ENCODE data around the gene IL2RG. TPM values are rescaled to one million over a fixed set of nuclear protein-coding genes. Genes with fewer than 3 reads are reported as not detected.

Gene IL2RG
- total RNA-seq (276 and 297 TPM in 2 replicates), polyA plus RNA-seq (349 and 419 TPM in 2 replicates), polyA minus RNA-seq (153 and 194 TPM in 2 replicates)
- total RNA-seq (2013) = 123 TPM

- Histone ChIP-seq H3K4me2 (replicated peaks; ENCODE audit: low read depth, low read length, poor library complexity, severe bottlenecking) (peak within 1 kb of the TSS; percentile 85), H3K4me1 (ENCODE audit: control insufficient read depth in 2 of 2, insufficient read depth in 2 of 2, low read length in 2 of 2) (peaks cover 53 to 65% of the 10 kb centered on the region in 2 donors), H3K79me2 (ENCODE audit: control insufficient read depth, insufficient read depth, low read length) (peaks cover 56% of the 10 kb centered on the region), H4K20me1 (ENCODE audit: control insufficient read depth, insufficient read depth, low read length, poor library complexity, severe bottlenecking) (no peaks in the 10 kb centered on the region), H3K36me3 (replicated peaks in 1 of 2; ENCODE audit: control extremely low read depth in 1 of 2, control insufficient read depth in 1 of 2, extremely low read depth in 1 of 2, insufficient read depth in 2 of 2, low read length in 1 of 2) (peaks cover 0 to 33% of the 10 kb centered on the region in 2 experiments), H3K4me3 (ENCODE audit: control extremely low read depth in 1 of 5, extremely low read depth in 1 of 5, insufficient read depth in 1 of 5, low read depth in 2 of 5, low read length in 4 of 5) (peak within 1 kb of the TSS; percentile 75 to 90 (median 82)), H3K9me3 (ENCODE audit: control extremely low read depth in 1 of 3, control insufficient read depth in 2 of 3, insufficient read depth in 1 of 3, low read length in 2 of 3) (no peaks in the 10 kb centered on the region), H3K9ac (ENCODE audit: low read length) (peak within 1 kb of the TSS; percentile 86), H3K27ac (ENCODE audit: low read length in 2 of 2) (peak within 1 kb of the TSS; percentile 98), H2AFZ (ENCODE audit: insufficient read depth, low read depth, low read length, poor library complexity, severe bottlenecking) (peak within 1 kb of the TSS; percentile 46), H3K27me3 (replicated peaks in 1 of 4; ENCODE audit: control extremely low read depth in 1 of 4, control insufficient read depth in 3 of 4, insufficient read depth in 4 of 4, low read length in 3 of 4) (no peaks in the 10 kb centered on the region)
- ChIA-PET POLR2A (interaction anchor here (0.6 to 3.4 kb wide), 9 partner anchors 9 to 254 kb away, joined by 3 to 29 read pairs (median 3); partner anchors contain the start of genes TAF1 and ZMYM3), CTCF (interaction anchor here (1.0 to 4.7 kb wide), 6 partner anchors 8 to 19 kb away, joined by 4 to 33 read pairs (median 6); partner anchors contain the start of gene FOXO4)
- Mint-ChIP-seq H3K27me3 (no peaks in the 10 kb centered on the region), H3K4me1 (peaks cover 63% of the 10 kb centered on the region), H3K27ac (peak within 1 kb of the TSS; percentile 99), H3K9me3 (ENCODE audit: insufficient read depth) (no peaks in the 10 kb centered on the region), H3K4me3 (peak within 1 kb of the TSS; percentile 98)
- DNase-seq (peak; percentile 90), ATAC-seq (ENCODE audit: low read depth) (peak; percentile 93)
- intact Hi-C loops (cut with micrococcal nuclease) = loop anchor here (1.0 to 5.0 kb wide), 4 partner anchors 8 to 143 kb away; partner anchors contain the start of gene ZMYM3
- WGBS (ENCODE audit: insufficient coverage) = 0% methylated on average over 1 of the region's 8 CpGs
- TF ChIP-seq CTCF (IDR thresholded peaks at IDR 0.05) (no peak), EZH2 (IDR thresholded peaks at IDR 0.05; ENCODE audit: borderline replicate concordance, insufficient read depth, low read depth, low read length, poor library complexity, severe bottlenecking) (no peak)
Observed at GRCh38 chrX:71111141-71111843, at the start of gene IL2RG. Gene IL2RG (minus strand): TSS chrX:71111577. CDS start chrX:71111539, 38 bp downstream.

- Histone ChIP-seq H3K27ac (ENCODE audit: low read length in 2 of 2) (no peak overlapping the region), H3K4me2 (replicated peaks; ENCODE audit: low read depth, low read length, poor library complexity, severe bottlenecking) (no peak overlapping the region), H3K27me3 (replicated peaks in 1 of 4; ENCODE audit: control extremely low read depth in 1 of 4, control insufficient read depth in 3 of 4, insufficient read depth in 4 of 4, low read length in 3 of 4) (no peaks in the 10 kb centered on the region), H3K9ac (ENCODE audit: low read length) (no peak overlapping the region), H3K79me2 (ENCODE audit: control insufficient read depth, insufficient read depth, low read length) (peaks cover 8% of the 10 kb centered on the region), H3K36me3 (replicated peaks in 1 of 2; ENCODE audit: control extremely low read depth in 1 of 2, control insufficient read depth in 1 of 2, extremely low read depth in 1 of 2, insufficient read depth in 2 of 2, low read length in 1 of 2) (peaks cover 0 to 2% of the 10 kb centered on the region in 2 experiments), H2AFZ (ENCODE audit: insufficient read depth, low read depth, low read length, poor library complexity, severe bottlenecking) (no peak overlapping the region), H3K4me3 (ENCODE audit: control extremely low read depth in 1 of 5, extremely low read depth in 1 of 5, insufficient read depth in 1 of 5, low read depth in 2 of 5, low read length in 4 of 5) (no peak overlapping the region), H3K9me3 (ENCODE audit: control extremely low read depth in 1 of 3, control insufficient read depth in 2 of 3, insufficient read depth in 1 of 3, low read length in 2 of 3) (no peaks in the 10 kb centered on the region), H3K4me1 (ENCODE audit: control insufficient read depth in 2 of 2, insufficient read depth in 2 of 2, low read length in 2 of 2) (no peaks in the 10 kb centered on the region), H4K20me1 (ENCODE audit: control insufficient read depth, insufficient read depth, low read length, poor library complexity, severe bottlenecking) (no peaks in the 10 kb centered on the region)
- ChIA-PET CTCF (no interaction called here), POLR2A (interaction anchor here (0.7 kb wide), 1 partner anchor 50 kb away, joined by 3 read pairs; no protein-coding TSS in a partner anchor)
- Mint-ChIP-seq H3K4me3 (no peak overlapping the region), H3K9me3 (ENCODE audit: insufficient read depth) (no peaks in the 10 kb centered on the region), H3K4me1 (peaks cover 10% of the 10 kb centered on the region), H3K27ac (no peak overlapping the region), H3K27me3 (no peaks in the 10 kb centered on the region)
- intact Hi-C loops (cut with micrococcal nuclease) = no loop called here
- ATAC-seq (ENCODE audit: low read depth) (no peak), DNase-seq (no peak)
- WGBS (ENCODE audit: insufficient coverage) = 100% methylated on average over 2 of the region's 3 CpGs
- TF ChIP-seq EZH2 (IDR thresholded peaks at IDR 0.05; ENCODE audit: borderline replicate concordance, insufficient read depth, low read depth, low read length, poor library complexity, severe bottlenecking) (no peak), CTCF (IDR thresholded peaks at IDR 0.05) (no peak)
Observed at GRCh38 chrX:71160475-71160874, 49.1 kb upstream of the IL2RG start.

Data from B cell (primary cell).